ENCODE measurements around the gene GPC5. TPM values are rescaled to one million over a fixed set of nuclear protein-coding genes. Genes with fewer than 3 reads are reported as not detected.

Gene GPC5
- total RNA-seq, 1 donor from 2014 or later, result 0.57 TPM

DNA sequence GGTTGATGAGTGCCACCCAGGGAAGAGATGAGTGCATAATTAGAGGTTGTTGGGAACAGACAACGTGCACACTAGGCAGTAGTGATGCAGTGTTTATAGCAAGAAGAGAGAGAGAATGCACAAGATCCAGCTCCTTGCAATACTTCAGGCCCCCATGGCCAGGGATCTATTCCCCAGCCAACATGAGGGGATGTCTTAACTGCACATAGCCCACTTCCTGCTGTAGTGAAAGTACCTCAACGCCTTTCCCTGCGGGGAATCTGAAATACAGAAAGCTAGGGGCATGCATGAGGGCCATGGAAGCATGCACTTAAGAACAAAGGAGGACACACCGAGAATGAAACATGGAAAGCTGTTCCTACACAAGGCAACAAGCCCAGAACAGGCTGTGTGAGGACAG lies 1191.5 kb downstream of the GPC5 start:
- no peaks in the 10 kb centered on the region for H3K9me3 Mint-ChIP-seq (ENCODE audit: low read depth)
- no peak overlapping the region for H3K27ac Mint-ChIP-seq
- no peaks in the 10 kb centered on the region for H3K36me3 Mint-ChIP-seq (ENCODE audit: insufficient read depth)
- no peak for DNase-seq (ENCODE audit: low spot score, unreplicated experiment)
- TF ChIP-seq, protein P1, sequence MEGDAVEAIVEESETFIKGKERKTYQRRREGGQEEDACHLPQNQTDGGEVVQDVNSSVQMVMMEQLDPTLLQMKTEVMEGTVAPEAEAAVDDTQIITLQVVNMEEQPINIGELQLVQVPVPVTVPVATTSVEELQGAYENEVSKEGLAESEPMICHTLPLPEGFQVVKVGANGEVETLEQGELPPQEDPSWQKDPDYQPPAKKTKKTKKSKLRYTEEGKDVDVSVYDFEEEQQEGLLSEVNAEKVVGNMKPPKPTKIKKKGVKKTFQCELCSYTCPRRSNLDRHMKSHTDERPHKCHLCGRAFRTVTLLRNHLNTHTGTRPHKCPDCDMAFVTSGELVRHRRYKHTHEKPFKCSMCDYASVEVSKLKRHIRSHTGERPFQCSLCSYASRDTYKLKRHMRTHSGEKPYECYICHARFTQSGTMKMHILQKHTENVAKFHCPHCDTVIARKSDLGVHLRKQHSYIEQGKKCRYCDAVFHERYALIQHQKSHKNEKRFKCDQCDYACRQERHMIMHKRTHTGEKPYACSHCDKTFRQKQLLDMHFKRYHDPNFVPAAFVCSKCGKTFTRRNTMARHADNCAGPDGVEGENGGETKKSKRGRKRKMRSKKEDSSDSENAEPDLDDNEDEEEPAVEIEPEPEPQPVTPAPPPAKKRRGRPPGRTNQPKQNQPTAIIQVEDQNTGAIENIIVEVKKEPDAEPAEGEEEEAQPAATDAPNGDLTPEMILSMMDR (IDR thresholded peaks at IDR 0.05; ENCODE audit: unreplicated experiment), result no peak
- H3K27me3 Mint-ChIP-seq, result no peaks in the 10 kb centered on the region
- H3K4me3 Mint-ChIP-seq (ENCODE audit: low read depth), result no peak overlapping the region
- H3K4me1 Mint-ChIP-seq (ENCODE audit: low read depth), result no peaks in the 10 kb centered on the region

- no peak for DNase-seq (ENCODE audit: low spot score, unreplicated experiment)
- Mint-ChIP-seq H3K4me3 (ENCODE audit: low read depth) (no peak overlapping the region), H3K36me3 (ENCODE audit: insufficient read depth) (no peaks in the 10 kb centered on the region), H3K27ac (no peak overlapping the region), H3K9me3 (ENCODE audit: low read depth) (no peaks in the 10 kb centered on the region), H3K27me3 (no peaks in the 10 kb centered on the region), H3K4me1 (ENCODE audit: low read depth) (no peaks in the 10 kb centered on the region)
- TF ChIP-seq, protein P1 (IDR thresholded peaks at IDR 0.05; ENCODE audit: unreplicated experiment), result no peak
Observed at GRCh38 chr13:92590503-92590908, 1192.1 kb downstream of the GPC5 start.

GRCh38 chr13:92591117-92591516 lies 1192.7 kb downstream of the GPC5 start:
- Mint-ChIP-seq H3K4me1 (ENCODE audit: low read depth) (no peaks in the 10 kb centered on the region), H3K4me3 (ENCODE audit: low read depth) (no peak overlapping the region), H3K9me3 (ENCODE audit: low read depth) (no peaks in the 10 kb centered on the region), H3K27ac (no peak overlapping the region), H3K27me3 (no peaks in the 10 kb centered on the region), H3K36me3 (ENCODE audit: insufficient read depth) (no peaks in the 10 kb centered on the region)
- no peak for DNase-seq (ENCODE audit: low spot score, unreplicated experiment)
- TF ChIP-seq, protein P1 (IDR thresholded peaks at IDR 0.05; ENCODE audit: unreplicated experiment), result no peak

DNA sequence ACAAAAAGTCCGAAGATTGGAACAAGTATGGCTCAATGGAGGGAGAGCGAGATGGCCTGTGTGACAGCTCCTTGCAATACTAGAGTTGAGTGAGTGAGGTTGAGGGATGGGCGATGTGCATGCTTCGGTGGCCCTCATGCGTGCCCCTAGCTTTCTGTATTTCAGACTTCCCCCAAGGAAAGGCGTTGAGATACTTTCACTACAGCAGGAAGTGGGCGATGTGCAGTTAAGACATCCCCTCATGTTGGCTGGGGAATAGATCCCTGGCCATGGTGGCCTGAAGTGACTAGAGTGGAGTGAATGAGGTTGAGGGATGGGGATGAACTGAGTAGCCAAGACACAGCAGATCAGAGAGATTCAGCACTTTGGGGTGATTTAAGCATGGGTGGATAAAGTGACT lies 1194.3 kb downstream of the GPC5 start:
- Mint-ChIP-seq H3K9me3 (ENCODE audit: low read depth) (no peaks in the 10 kb centered on the region), H3K4me3 (ENCODE audit: low read depth) (no peak overlapping the region), H3K27ac (no peak overlapping the region), H3K4me1 (ENCODE audit: low read depth) (no peaks in the 10 kb centered on the region), H3K27me3 (no peaks in the 10 kb centered on the region), H3K36me3 (ENCODE audit: insufficient read depth) (no peaks in the 10 kb centered on the region)
- TF ChIP-seq, protein P1 (IDR thresholded peaks at IDR 0.05; ENCODE audit: unreplicated experiment), result no peak
- no peak for DNase-seq (ENCODE audit: low spot score, unreplicated experiment)

DNA sequence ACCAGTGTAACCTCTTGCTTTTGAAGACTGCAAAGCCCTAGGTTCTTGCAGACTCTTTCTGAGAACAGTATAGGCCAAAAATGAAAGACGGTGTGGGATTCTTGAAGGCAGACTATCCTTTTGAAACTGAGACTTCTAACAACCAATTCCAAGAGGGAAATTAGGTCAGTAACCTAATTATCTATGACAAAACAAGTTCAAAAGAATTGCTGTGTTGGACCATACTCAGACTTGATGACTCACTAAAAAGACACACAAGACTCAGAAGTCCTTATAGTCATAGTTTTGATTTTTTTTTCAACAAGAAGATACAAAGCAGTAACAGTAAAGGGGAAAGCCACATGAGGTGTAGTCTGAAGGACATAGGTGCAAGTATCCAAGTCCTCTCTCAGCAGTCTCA lies 1204.1 kb downstream of the GPC5 start:
- H3K36me3 Mint-ChIP-seq (ENCODE audit: insufficient read depth), result no peaks in the 10 kb centered on the region

More for the DNA sequence above, 1204.1 kb downstream of the GPC5 start:
- Mint-ChIP-seq H3K27me3 (no peaks in the 10 kb centered on the region), H3K4me1 (ENCODE audit: low read depth) (peaks cover 2% of the 10 kb centered on the region), H3K4me3 (ENCODE audit: low read depth) (no peak overlapping the region), H3K9me3 (ENCODE audit: low read depth) (no peaks in the 10 kb centered on the region), H3K27ac (no peak overlapping the region)
- TF ChIP-seq, protein P1 (IDR thresholded peaks at IDR 0.05; ENCODE audit: unreplicated experiment), result no peak
- no peak for DNase-seq (ENCODE audit: low spot score, unreplicated experiment)

Measured in progenitor cell of endocrine pancreas (in vitro differentiated cells).